ENCODE results near the gene FAM193B. TPM values are rescaled to one million over a fixed set of nuclear protein-coding genes. Genes with fewer than 3 reads are reported as not detected.

The FAM193B gene
- total RNA-seq, 1 experiment from 2014 or later: 72.9 TPM

DNA sequence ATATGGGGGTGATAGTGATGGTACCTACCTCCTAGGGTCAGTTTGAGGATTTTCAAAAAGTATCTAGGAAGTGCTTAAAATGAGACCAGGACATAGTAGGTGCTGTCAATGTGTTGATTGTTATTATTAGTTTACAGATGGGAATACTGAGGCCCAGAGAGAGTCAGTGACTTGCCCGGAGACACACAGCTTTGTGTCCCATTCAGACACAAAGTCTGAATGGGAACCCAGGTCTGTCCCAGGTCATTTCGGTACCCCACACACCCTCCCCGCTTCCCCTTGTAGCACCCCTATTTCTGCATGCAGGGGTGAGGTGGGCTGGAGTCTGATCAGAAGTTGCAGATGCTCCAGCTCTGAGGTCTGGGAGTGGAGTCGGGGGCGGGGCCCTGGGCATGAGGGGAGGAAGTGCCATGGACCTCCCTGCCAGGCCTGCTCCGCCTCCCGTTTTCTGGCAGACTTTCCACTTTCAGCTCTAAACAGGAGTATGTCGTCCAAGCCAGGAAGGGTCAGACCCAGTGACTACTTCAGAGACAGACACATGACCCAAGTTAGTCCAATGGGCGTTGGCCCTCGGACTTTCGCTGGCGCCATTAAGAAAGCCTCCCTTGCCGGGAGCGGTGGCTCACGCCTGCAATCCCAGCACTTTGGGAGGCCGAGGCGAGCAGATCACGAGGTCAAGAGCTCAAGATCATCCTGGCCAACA lies 77.7 kb downstream of the FAM193B start:
- no peak overlapping the region for H3K4me3 ChIP-seq (ENCODE audit: low read depth, low read length)
- peaks cover 23% of the 10 kb centered on the region for H3K36me3 Mint-ChIP-seq (ENCODE audit: insufficient read depth, unreplicated experiment)
- H3K27me3 ChIP-seq (replicated peaks; ENCODE audit: control insufficient read depth, insufficient read depth, low read length): no peaks in the 10 kb centered on the region
- peaks cover 26% of the 10 kb centered on the region for H3K4me1 Mint-ChIP-seq (ENCODE audit: low read depth, unreplicated experiment)
- ChIA-PET CTCF (interaction anchor here (1.0 to 1.3 kb wide), 2 partner anchors 19 to 86 kb away, joined by 3 read pairs; no protein-coding TSS in a partner anchor), POLR2A (interaction anchor here (2.4 kb wide), 1 partner anchor 20 kb away, joined by 8 read pairs; the partner anchor contains the start of gene PDLIM7)
- H3K9me3 Mint-ChIP-seq (ENCODE audit: unreplicated experiment): no peaks in the 10 kb centered on the region
- H3K4me3 Mint-ChIP-seq (ENCODE audit: unreplicated experiment): no peak overlapping the region
- H3K27me3 Mint-ChIP-seq (ENCODE audit: insufficient read depth, unreplicated experiment): no peaks in the 10 kb centered on the region
- H3K36me3 ChIP-seq (ENCODE audit: control insufficient read depth, insufficient read depth, low read length): no peaks in the 10 kb centered on the region
- TF ChIP-seq, protein P1, sequence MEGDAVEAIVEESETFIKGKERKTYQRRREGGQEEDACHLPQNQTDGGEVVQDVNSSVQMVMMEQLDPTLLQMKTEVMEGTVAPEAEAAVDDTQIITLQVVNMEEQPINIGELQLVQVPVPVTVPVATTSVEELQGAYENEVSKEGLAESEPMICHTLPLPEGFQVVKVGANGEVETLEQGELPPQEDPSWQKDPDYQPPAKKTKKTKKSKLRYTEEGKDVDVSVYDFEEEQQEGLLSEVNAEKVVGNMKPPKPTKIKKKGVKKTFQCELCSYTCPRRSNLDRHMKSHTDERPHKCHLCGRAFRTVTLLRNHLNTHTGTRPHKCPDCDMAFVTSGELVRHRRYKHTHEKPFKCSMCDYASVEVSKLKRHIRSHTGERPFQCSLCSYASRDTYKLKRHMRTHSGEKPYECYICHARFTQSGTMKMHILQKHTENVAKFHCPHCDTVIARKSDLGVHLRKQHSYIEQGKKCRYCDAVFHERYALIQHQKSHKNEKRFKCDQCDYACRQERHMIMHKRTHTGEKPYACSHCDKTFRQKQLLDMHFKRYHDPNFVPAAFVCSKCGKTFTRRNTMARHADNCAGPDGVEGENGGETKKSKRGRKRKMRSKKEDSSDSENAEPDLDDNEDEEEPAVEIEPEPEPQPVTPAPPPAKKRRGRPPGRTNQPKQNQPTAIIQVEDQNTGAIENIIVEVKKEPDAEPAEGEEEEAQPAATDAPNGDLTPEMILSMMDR (IDR thresholded peaks at IDR 0.05; ENCODE audit: insufficient read depth in 1 of 2, low read depth in 1 of 2, low read length in 1 of 2, severe bottlenecking in 1 of 2, unreplicated experiment in 1 of 2): no peak
- H3K4me1 ChIP-seq: peaks cover 12% of the 10 kb centered on the region
- intact Hi-C loops (cut with micrococcal nuclease; ENCODE audit: unreplicated experiment): no loop called here
- BruUV-seq (replicated peaks): no TSS peak
- no peaks in the 10 kb centered on the region for H3K9me3 ChIP-seq
- DNase-seq: no peak
- no peak overlapping the region for H3K27ac Mint-ChIP-seq (ENCODE audit: unreplicated experiment)

DNA sequence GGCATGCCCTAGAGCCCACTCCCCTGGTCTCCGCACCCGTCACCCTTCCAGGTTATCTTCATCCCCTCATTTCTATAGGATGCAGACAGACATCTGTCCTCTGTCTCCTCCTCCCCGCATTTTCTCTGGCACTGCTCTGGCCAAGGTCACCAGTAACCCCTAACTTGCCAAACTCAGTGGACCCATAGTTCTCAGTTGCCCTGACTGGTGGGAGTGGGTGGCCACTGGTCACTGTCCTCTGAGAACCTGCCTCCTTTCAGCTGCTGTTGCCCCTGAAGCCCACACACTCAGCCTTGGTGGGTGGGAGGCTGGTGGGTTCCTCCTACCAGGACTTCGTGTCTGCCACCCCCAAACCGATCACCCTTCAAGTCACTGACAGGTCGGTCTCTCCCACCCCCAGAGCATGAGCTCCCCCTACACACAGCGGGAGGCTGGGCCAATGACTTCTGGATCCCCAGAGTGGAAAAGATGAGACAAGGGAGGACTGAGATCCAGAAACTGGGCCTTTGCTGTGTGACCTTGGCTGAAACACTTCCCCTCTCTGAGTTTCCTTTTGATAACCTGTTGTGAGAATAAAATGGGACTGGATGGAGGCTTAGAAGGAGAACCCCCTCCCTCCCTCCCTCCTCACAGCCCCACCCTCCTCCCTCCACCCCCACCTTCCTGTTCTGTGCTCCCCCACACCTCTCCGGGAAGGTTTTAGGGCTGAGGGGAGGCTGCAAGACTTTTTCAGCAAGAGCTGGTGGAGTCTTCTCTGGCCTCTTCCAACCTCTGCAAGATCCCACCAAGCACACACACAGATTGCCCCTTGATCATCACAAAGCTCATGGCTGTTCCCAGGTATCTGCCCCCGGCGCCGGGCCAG lies 78.6 kb downstream of the FAM193B start:
- H3K4me1 Mint-ChIP-seq (ENCODE audit: low read depth, unreplicated experiment): peaks cover 26% of the 10 kb centered on the region
- peaks cover 23% of the 10 kb centered on the region for H3K36me3 Mint-ChIP-seq (ENCODE audit: insufficient read depth, unreplicated experiment)
- peak overlapping the region; percentile 39 for H3K4me3 Mint-ChIP-seq (ENCODE audit: unreplicated experiment)
- intact Hi-C loops (cut with micrococcal nuclease; ENCODE audit: unreplicated experiment): no loop called here
- Histone ChIP-seq H3K4me1 (peaks cover 20% of the 10 kb centered on the region), H3K4me3 (ENCODE audit: low read depth, low read length) (no peak overlapping the region), H3K9me3 (no peaks in the 10 kb centered on the region), H3K36me3 (ENCODE audit: control insufficient read depth, insufficient read depth, low read length) (no peaks in the 10 kb centered on the region; the same call in 1 of the 2 replicates), H3K27me3 (replicated peaks; ENCODE audit: control insufficient read depth, insufficient read depth, low read length) (no peaks in the 10 kb centered on the region)
- ChIA-PET POLR2A (interaction anchor here (1.3 to 2.4 kb wide), 2 partner anchors 21 to 22 kb away, joined by 4 to 8 read pairs; partner anchors contain the start of gene PDLIM7), CTCF (no interaction called here)
- no peak for DNase-seq
- no peaks in the 10 kb centered on the region for H3K9me3 Mint-ChIP-seq (ENCODE audit: unreplicated experiment)
- BruUV-seq (replicated peaks): no TSS peak
- H3K27ac Mint-ChIP-seq (ENCODE audit: unreplicated experiment): no peak overlapping the region
- H3K27me3 Mint-ChIP-seq (ENCODE audit: insufficient read depth, unreplicated experiment): no peaks in the 10 kb centered on the region
- TF ChIP-seq, protein P1 (IDR thresholded peaks at IDR 0.05; ENCODE audit: insufficient read depth in 1 of 2, low read depth in 1 of 2, low read length in 1 of 2, severe bottlenecking in 1 of 2, unreplicated experiment in 1 of 2): no peak

DNA sequence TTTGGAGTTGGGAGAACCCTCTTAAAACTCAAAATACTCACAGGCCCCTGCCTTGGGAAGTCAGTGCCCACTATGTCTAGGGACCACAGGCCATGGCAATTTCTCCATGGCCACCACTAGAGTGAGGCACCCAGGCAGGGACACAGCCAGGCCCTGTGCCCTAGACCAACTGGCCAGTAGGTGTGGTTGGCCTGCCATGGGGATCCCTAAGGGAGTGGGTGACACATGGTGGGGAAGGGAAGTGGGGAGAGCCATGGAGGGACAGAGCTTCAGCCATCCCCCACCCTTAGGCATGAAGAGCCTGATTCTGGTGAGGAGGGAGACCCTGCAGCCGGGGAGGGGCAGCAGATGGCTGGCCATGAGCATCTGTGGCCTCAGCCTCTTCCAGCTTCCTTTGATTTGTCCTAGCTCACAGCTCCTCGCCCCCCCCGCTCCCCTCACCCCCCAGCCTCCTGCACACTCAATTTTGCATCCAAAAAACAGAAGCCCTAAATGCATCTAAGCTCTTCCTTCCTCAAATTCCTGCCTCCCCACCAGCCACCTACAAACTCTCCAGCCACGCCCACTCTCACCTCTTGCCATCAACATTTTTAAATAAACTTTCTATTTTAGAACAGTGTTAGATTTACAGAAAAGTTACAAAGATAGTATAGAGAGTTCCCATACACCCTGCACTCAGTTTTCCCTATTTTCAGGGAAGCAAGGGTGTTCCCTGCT lies 79.4 kb downstream of the FAM193B start:
- TF ChIP-seq, protein P1 (IDR thresholded peaks at IDR 0.05; ENCODE audit: insufficient read depth in 1 of 2, low read depth in 1 of 2, low read length in 1 of 2, severe bottlenecking in 1 of 2, unreplicated experiment in 1 of 2): no peak
- ChIA-PET POLR2A (interaction anchor here (1.3 kb wide), 1 partner anchor 23 kb away, joined by 4 read pairs; the partner anchor contains the start of gene PDLIM7), CTCF (interaction anchor here (3.7 kb wide), 1 partner anchor 18 kb away, joined by 19 read pairs; no protein-coding TSS in a partner anchor)
- H3K4me3 ChIP-seq (ENCODE audit: low read depth, low read length): no peak overlapping the region
- no peaks in the 10 kb centered on the region for H3K27me3 Mint-ChIP-seq (ENCODE audit: insufficient read depth, unreplicated experiment)
- peaks cover 23% of the 10 kb centered on the region for H3K36me3 Mint-ChIP-seq (ENCODE audit: insufficient read depth, unreplicated experiment)
- H3K4me3 Mint-ChIP-seq (ENCODE audit: unreplicated experiment): peak overlapping the region; percentile 74
- peaks cover 1% of the 10 kb centered on the region; the same call in 1 of the 2 replicates for H3K36me3 ChIP-seq (ENCODE audit: control insufficient read depth, insufficient read depth, low read length)
- H3K9me3 Mint-ChIP-seq (ENCODE audit: unreplicated experiment): no peaks in the 10 kb centered on the region
- peaks cover 33% of the 10 kb centered on the region for H3K4me1 Mint-ChIP-seq (ENCODE audit: low read depth, unreplicated experiment)
- intact Hi-C loops (cut with micrococcal nuclease; ENCODE audit: unreplicated experiment): no loop called here
- no peaks in the 10 kb centered on the region for H3K9me3 ChIP-seq
- H3K27me3 ChIP-seq (replicated peaks; ENCODE audit: control insufficient read depth, insufficient read depth, low read length): no peaks in the 10 kb centered on the region
- DNase-seq: no peak
- no peak overlapping the region for H3K27ac Mint-ChIP-seq (ENCODE audit: unreplicated experiment)
- no TSS peak for BruUV-seq (replicated peaks)
- H3K4me1 ChIP-seq: peaks cover 27% of the 10 kb centered on the region

Measured in Caco-2 (cell line).